GM21360 (cell line): ENCODE data around the gene SLFN5.
"Not testable (repeated sequence)": the region's sequence is repeated elsewhere in the genome, so short reads cannot be mapped to it uniquely, and the experiment has no call there.

Source experiments
- ATAC-seq: cut with Tn5 transposase; IDR thresholded peaks from one replicate; pipeline ENCODE4 v1.9.1; 2021; ENCODE audit warnings: mild to moderate bottlenecking, moderate library complexity; ENCODE audit not compliant: unreplicated experiment

SLFN5 gene

DNA sequence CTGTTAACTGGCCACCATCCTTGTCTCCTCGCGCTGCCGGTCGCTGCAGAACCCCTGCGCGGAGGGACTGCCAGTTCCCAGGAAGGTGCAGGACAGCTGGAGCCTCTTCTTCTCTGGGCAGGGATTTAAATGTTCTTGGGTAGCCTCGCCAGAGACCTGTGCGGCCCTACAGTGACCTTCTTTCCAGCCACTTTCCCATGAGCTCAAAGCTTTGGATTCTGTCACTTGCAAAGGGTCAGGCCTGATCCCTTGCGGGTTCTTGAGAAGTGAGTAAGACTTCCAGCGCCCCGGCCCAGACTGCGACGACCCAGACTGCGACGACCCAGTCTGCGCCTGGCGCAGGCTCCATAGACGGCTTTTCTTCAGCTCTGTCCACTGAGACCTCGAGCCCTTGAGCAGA lies 1.4 kb upstream of the SLFN5 start:
- ATAC-seq = no peak

- peak; percentile 40 for ATAC-seq
Measured at GRCh38 chr17:35242158-35242804, 591 bp upstream of the SLFN5 start.

- ATAC-seq = no peak
Measured at GRCh38 chr17:35243561-35244340, 879 bp downstream of the SLFN5 start.

DNA sequence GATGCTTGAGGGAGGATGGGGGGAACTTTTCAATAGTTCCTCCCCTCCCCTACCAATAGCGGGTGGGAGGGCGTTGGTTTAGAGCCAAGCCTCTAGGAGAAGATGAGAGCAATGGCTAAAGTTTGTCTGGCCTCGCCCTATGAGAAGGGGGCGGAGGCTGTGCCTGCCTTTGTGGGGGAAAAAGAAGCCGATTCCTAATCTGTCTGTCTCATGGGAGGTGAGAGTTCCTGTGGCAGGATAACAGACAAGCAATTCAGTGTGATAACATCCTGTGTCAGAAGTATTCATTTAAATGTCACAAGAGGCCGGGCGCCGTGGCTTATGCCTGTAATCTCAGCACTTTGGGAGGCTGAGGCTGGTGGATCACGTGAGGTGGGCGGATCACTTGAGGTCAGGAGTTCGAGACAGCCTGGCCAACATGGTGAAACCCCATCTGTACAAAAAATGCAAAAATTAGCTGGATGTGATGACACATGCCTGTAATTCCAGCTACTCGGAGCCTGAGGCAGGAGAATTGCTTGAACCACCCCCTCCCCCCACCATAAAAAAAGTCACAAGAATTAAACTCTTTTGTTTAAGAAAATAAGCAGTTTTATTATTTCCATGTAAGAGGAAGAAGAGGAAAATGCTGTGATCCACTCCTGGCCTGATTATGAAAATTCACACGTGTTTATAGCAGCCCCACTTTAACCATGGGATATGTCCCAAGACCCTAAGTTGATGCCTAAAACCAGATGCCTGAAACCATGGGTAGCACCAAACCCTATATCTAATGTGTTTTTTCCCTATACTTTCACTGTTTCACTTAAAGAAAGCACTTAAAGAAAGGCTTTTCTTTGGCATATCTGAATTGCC lies 1.7 kb downstream of the SLFN5 start:
- no peak for ATAC-seq

- no peak for ATAC-seq
Measured at GRCh38 chr17:35245196-35245486, 2.3 kb downstream of the SLFN5 start.

- no peak for ATAC-seq
Measured at GRCh38 chr17:35252651-35253050, 9.8 kb downstream of the SLFN5 start.

DNA sequence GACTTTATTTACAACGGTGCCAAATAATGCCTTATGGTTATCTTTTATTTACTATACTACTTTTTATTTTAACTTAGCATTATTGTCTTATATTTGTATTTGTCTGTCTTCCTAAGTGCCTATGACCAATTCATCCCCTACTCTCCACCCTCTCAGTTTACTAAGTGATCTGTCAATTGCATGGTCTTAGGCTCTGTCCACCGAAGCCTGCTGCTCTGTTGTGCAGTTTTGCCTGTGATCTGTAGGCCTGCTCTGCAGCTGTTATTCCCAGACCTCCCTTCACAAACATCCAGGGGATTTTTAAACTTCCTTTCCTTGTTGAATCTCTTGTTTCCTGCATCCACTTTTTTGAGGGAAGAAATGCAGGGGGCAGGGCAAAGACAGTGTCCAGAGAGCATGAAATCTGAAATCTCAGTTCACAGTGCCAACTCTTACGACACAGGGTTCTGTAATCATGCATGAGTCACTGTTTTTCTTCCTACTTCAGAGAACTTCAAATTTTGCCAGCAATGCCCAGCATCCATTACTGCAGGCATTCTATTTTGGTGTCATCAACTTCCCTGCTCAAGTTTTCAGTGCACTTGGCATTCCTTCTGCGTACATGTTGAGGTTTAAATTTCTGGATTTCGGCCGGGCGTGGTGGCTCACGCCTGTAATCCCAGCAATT lies 11.4 kb downstream of the SLFN5 start:
- no peak for ATAC-seq

GRCh38 chr17:35255316-35255715 lies 12.4 kb downstream of the SLFN5 start:
- ATAC-seq = no peak

GRCh38 chr17:35256629-35257028 lies 13.8 kb downstream of the SLFN5 start:
- ATAC-seq = no peak

- ATAC-seq = no peak
Measured at GRCh38 chr17:35257208-35257659, 14.4 kb downstream of the SLFN5 start.

DNA sequence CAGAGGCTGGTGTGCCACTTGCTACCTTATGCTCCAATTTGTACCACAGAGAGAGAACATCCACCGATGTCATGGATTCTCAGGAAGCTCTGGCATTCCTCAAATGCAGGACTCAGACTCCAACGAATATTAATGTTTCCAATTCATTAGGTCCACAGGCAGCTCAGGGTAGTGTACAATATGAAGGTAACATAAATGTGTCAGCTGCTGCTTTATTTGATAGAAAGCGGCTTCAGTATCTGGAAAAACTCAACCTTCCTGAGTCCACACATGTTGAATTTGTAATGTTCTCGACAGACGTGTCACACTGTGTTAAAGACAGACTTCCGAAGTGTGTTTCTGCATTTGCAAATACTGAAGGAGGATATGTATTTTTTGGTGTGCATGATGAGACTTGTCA lies 16.1 kb downstream of the SLFN5 start:
- ATAC-seq = no peak

GRCh38 chr17:35265071-35265470 lies 22.2 kb downstream of the SLFN5 start:
- no peak for ATAC-seq

- no peak for ATAC-seq
Measured at GRCh38 chr17:35265566-35266141, 22.8 kb downstream of the SLFN5 start.

GRCh38 chr17:35274167-35275066 lies 31.5 kb downstream of the SLFN5 start:
- not testable (repeated sequence) for ATAC-seq

GRCh38 chr17:35278454-35278853 lies 35.6 kb downstream of the SLFN5 start:
- not testable (repeated sequence) for ATAC-seq

DNA sequence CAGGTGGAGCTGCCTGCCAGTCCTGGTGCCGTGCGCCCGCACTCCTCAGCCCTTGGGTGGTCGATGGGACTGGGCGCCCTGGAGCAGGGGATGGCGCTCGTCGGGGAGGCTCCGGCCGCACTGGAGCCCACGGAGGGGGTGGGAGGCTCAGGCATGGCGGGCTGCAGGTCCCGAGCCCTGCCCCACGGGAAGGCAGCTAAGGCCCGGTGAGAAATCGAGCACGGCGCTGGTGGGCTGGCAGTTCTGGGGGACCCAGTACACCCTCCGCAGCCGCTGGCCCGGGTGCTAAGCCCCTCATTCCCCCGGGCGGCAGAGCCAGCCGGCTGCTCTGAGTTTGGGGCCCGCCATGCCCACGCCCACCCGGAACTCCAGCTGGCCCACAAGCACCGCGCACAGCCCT lies 36.0 kb downstream of the SLFN5 start:
- not testable (repeated sequence) for ATAC-seq

DNA sequence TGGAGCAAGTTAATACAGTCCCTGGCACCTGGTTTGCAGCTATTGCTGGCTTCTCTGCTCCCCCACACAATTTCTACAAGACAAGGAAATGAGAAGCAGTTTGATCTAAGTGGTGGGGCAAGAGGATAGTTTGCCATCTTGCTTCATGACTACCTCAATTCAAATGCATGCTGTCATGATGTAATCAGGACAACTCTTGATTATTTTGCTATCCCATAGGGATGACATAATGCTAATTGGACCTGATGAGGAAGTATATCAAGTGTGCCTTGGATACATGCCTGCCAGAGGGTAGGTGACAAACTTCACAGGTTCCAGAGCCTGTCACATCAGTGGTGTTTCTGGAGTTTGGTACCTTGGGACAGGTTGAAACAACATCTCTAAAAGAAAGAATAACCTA lies 40.9 kb downstream of the SLFN5 start:
- no peak for ATAC-seq

DNA sequence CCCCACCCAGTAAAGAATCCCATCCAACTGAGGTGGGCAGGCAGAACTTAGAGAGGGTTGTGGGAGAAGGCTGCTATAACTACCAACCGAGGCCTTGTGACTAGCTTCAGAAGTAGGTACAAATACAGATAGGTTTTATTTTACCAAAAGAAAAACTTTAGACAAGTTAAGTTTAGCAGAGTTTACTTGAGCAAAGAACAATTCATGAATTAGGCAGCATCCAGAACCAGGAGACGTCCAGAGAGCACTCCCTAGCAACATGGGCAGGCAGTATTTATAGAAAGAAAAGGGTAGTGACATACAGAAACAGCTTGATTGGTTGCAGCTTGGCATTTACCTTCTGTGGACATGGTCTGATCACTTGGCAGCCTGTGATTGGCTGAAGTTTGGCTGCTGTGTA lies 42.1 kb downstream of the SLFN5 start:
- ATAC-seq = no peak

- ATAC-seq = no peak
Measured at GRCh38 chr17:35286120-35286781, 43.4 kb downstream of the SLFN5 start.
